Measurements from ENCODE around the gene HPS6. TPM values are rescaled to one million over a fixed set of nuclear protein-coding genes. Genes with fewer than 3 reads are reported as not detected.
A peak's percentile ranks its signal among the peaks of the same experiment; 100 is the strongest.

The HPS6 gene
- total RNA-seq (2021) (18.7 to 20.6 TPM (median 20.6 TPM) in 3 replicates), Bru-seq, nascent RNA (percentile 72 among the genes with signal in this experiment)
- long read RNA-seq, experiment 1, transcript HPS6-201 (1 exons, 2,649 nt) = major isoform, 49 of 49 reads
- long read RNA-seq, experiment 1, partial matches to known transcripts = 0 of 49 reads
- long read RNA-seq, experiment 1, other reads (novel, unspliced or antisense) = 0 of 49 reads
- long read RNA-seq, experiment 2, transcript HPS6-201 (1 exons, 2,649 nt) = major isoform, 35 of 35 reads
- long read RNA-seq, experiment 2, partial matches to known transcripts = 0 of 35 reads
- long read RNA-seq, experiment 2, other reads (novel, unspliced or antisense) = 0 of 35 reads
- long read RNA-seq, experiment 3 = 0 reads

DNA sequence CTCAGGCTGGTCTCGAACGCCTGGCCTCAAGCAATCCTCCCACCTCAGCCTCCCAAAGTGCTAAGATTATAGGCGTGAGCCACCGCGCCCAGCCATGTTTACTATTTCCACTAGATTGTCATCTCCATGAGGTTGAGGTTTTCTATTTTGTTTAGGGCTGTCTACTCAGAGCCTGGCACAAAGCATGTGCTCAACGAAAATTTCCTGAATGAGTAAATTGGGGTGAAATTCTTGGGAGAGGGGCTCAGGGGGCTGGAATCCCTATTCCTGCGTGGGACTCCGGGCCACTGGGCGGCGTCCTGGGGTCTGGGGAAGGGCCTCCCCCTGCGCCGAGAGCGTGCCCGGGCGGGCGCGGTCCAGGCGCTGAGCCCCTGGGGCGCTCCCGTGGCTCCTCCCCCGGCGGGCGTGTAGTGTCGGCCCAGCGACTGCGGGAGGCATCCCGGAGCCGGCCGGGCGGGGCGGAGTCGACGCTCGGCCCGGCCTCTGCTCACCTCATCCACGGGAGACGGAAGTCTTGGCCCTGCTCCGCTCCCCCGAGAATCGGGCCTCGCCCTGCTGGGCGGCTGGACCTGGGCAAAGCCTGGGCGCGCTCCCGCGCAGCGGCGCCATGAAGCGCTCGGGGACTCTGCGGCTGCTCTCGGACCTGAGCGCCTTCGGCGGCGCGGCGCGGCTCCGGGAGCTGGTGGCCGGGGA is at the start of gene HPS6:
Gene HPS6, plus strand, starts transcription at position 482 of the 693 bp plus-strand sequence. Its CDS starts 126 bp downstream, at position 608.
- ATAC-seq = peak; percentile 83
- Mint-ChIP-seq H3K27me3 (ENCODE audit: low read depth) (peaks cover 22% of the 10 kb centered on the region), H3K4me1 (peaks cover 15% of the 10 kb centered on the region), H3K9me3 (no peaks in the 10 kb centered on the region), H3K27ac (peak within 1 kb of the TSS; percentile 67), H3K36me3 (no peaks in the 10 kb centered on the region), H3K4me3 (peak within 1 kb of the TSS; percentile 81)
- DNase-seq (ENCODE audit: low spot score) = peak; percentile 74
- CTCF ChIA-PET = interaction anchor here (0.6 to 9.0 kb wide), 5 partner anchors 9 to 1800 kb away, joined by 3 to 134 read pairs (median 4); partner anchors contain the start of gene ARMH3
- POLR2A ChIA-PET = interaction anchor here (0.8 to 1.4 kb wide), 2 partner anchors 9 to 277 kb away, joined by 5 to 6 read pairs; partner anchors contain the start of gene ARMH3
- TF ChIP-seq, protein P1, sequence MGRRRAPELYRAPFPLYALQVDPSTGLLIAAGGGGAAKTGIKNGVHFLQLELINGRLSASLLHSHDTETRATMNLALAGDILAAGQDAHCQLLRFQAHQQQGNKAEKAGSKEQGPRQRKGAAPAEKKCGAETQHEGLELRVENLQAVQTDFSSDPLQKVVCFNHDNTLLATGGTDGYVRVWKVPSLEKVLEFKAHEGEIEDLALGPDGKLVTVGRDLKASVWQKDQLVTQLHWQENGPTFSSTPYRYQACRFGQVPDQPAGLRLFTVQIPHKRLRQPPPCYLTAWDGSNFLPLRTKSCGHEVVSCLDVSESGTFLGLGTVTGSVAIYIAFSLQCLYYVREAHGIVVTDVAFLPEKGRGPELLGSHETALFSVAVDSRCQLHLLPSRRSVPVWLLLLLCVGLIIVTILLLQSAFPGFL (CRISPR knock-in tag; IDR thresholded peaks at IDR 0.05; ENCODE audit: borderline replicate concordance) = peak; percentile 62; the same call in 1 of the 2 replicates
- TF ChIP-seq, protein P2, sequence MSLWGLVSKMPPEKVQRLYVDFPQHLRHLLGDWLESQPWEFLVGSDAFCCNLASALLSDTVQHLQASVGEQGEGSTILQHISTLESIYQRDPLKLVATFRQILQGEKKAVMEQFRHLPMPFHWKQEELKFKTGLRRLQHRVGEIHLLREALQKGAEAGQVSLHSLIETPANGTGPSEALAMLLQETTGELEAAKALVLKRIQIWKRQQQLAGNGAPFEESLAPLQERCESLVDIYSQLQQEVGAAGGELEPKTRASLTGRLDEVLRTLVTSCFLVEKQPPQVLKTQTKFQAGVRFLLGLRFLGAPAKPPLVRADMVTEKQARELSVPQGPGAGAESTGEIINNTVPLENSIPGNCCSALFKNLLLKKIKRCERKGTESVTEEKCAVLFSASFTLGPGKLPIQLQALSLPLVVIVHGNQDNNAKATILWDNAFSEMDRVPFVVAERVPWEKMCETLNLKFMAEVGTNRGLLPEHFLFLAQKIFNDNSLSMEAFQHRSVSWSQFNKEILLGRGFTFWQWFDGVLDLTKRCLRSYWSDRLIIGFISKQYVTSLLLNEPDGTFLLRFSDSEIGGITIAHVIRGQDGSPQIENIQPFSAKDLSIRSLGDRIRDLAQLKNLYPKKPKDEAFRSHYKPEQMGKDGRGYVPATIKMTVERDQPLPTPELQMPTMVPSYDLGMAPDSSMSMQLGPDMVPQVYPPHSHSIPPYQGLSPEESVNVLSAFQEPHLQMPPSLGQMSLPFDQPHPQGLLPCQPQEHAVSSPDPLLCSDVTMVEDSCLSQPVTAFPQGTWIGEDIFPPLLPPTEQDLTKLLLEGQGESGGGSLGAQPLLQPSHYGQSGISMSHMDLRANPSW (CRISPR knock-in tag; conservative IDR thresholded peaks at IDR 0.05; ENCODE audit: low read depth) = no peak
- no peak for TF ChIP-seq CREB1 (CRISPR knock-in tag; IDR thresholded peaks at IDR 0.05)
- TF ChIP-seq ZNF416 (CRISPR knock-in tag; IDR thresholded peaks at IDR 0.05) = no peak
- TF ChIP-seq ZNF232 (CRISPR knock-in tag; IDR thresholded peaks at IDR 0.05) = no peak
- TF ChIP-seq, protein P3, sequence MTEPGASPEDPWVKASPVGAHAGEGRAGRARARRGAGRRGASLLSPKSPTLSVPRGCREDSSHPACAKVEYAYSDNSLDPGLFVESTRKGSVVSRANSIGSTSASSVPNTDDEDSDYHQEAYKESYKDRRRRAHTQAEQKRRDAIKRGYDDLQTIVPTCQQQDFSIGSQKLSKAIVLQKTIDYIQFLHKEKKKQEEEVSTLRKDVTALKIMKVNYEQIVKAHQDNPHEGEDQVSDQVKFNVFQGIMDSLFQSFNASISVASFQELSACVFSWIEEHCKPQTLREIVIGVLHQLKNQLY (CRISPR knock-in tag; IDR thresholded peaks at IDR 0.05) = no peak
- TF ChIP-seq, protein P4, sequence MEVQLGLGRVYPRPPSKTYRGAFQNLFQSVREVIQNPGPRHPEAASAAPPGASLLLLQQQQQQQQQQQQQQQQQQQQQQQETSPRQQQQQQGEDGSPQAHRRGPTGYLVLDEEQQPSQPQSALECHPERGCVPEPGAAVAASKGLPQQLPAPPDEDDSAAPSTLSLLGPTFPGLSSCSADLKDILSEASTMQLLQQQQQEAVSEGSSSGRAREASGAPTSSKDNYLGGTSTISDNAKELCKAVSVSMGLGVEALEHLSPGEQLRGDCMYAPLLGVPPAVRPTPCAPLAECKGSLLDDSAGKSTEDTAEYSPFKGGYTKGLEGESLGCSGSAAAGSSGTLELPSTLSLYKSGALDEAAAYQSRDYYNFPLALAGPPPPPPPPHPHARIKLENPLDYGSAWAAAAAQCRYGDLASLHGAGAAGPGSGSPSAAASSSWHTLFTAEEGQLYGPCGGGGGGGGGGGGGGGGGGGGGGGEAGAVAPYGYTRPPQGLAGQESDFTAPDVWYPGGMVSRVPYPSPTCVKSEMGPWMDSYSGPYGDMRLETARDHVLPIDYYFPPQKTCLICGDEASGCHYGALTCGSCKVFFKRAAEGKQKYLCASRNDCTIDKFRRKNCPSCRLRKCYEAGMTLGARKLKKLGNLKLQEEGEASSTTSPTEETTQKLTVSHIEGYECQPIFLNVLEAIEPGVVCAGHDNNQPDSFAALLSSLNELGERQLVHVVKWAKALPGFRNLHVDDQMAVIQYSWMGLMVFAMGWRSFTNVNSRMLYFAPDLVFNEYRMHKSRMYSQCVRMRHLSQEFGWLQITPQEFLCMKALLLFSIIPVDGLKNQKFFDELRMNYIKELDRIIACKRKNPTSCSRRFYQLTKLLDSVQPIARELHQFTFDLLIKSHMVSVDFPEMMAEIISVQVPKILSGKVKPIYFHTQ (CRISPR knock-in tag; IDR thresholded peaks at IDR 0.05) = no peak
- TF ChIP-seq ETV6 (CRISPR knock-in tag; IDR thresholded peaks at IDR 0.05) = peak; percentile 69
- no peak for TF ChIP-seq ZNF317 (CRISPR knock-in tag; IDR thresholded peaks at IDR 0.05; ENCODE audit: borderline replicate concordance, low read depth)
- no peak for TF ChIP-seq NR2C2 (CRISPR knock-in tag; IDR thresholded peaks at IDR 0.05)
- TF ChIP-seq RELA (CRISPR knock-in tag; IDR thresholded peaks at IDR 0.05; ENCODE audit: borderline replicate concordance) = no peak
- TF ChIP-seq EMX1 (CRISPR knock-in tag; IDR thresholded peaks at IDR 0.05) = no peak
- TF ChIP-seq NFE2L1 (CRISPR knock-in tag; IDR thresholded peaks at IDR 0.05) = no peak
- no peak for TF ChIP-seq GRHL2 (CRISPR knock-in tag; IDR thresholded peaks at IDR 0.05; ENCODE audit: insufficient replicate concordance, severe bottlenecking)
- TF ChIP-seq, protein P5, sequence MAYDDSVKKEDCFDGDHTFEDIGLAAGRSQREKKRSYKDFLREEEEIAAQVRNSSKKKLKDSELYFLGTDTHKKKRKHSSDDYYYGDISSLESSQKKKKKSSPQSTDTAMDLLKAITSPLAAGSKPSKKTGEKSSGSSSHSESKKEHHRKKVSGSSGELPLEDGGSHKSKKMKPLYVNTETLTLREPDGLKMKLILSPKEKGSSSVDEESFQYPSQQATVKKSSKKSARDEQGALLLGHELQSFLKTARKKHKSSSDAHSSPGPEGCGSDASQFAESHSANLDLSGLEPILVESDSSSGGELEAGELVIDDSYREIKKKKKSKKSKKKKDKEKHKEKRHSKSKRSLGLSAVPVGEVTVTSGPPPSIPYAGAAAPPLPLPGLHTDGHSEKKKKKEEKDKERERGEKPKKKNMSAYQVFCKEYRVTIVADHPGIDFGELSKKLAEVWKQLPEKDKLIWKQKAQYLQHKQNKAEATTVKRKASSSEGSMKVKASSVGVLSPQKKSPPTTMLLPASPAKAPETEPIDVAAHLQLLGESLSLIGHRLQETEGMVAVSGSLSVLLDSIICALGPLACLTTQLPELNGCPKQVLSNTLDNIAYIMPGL (CRISPR knock-in tag; IDR thresholded peaks at IDR 0.05) = peak; percentile 89
- no peak for TF ChIP-seq OVOL2 (CRISPR knock-in tag; IDR thresholded peaks at IDR 0.05; ENCODE audit: borderline replicate concordance)
- no peak for TF ChIP-seq TEAD4 (CRISPR knock-in tag; IDR thresholded peaks at IDR 0.05)
- TF ChIP-seq, protein P6, sequence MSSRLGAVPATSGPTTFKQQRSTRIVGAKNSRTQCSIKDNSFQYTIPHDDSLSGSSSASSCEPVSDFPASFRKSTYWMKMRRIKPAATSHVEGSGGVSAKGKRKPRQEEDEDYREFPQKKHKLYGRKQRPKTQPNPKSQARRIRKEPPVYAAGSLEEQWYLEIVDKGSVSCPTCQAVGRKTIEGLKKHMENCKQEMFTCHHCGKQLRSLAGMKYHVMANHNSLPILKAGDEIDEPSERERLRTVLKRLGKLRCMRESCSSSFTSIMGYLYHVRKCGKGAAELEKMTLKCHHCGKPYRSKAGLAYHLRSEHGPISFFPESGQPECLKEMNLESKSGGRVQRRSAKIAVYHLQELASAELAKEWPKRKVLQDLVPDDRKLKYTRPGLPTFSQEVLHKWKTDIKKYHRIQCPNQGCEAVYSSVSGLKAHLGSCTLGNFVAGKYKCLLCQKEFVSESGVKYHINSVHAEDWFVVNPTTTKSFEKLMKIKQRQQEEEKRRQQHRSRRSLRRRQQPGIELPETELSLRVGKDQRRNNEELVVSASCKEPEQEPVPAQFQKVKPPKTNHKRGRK (CRISPR knock-in tag; IDR thresholded peaks at IDR 0.05; ENCODE audit: borderline replicate concordance) = no peak
- TF ChIP-seq, protein P7, sequence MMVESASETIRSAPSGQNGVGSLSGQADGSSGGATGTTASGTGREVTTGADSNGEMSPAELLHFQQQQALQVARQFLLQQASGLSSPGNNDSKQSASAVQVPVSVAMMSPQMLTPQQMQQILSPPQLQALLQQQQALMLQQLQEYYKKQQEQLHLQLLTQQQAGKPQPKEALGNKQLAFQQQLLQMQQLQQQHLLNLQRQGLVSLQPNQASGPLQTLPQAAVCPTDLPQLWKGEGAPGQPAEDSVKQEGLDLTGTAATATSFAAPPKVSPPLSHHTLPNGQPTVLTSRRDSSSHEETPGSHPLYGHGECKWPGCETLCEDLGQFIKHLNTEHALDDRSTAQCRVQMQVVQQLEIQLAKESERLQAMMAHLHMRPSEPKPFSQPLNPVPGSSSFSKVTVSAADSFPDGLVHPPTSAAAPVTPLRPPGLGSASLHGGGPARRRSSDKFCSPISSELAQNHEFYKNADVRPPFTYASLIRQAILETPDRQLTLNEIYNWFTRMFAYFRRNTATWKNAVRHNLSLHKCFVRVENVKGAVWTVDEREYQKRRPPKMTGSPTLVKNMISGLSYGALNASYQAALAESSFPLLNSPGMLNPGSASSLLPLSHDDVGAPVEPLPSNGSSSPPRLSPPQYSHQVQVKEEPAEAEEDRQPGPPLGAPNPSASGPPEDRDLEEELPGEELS (CRISPR knock-in tag; IDR thresholded peaks at IDR 0.05) = peak; percentile 16; the same call in 1 of the 2 replicates
- TF ChIP-seq KAT7 (CRISPR knock-in tag; IDR thresholded peaks at IDR 0.05; ENCODE audit: borderline replicate concordance) = 0 out of 2 replicates have a peak, but pooled peaks have one; percentile 67
- peak; percentile 62; the same call in 1 of the 2 replicates for TF ChIP-seq GTF2I (CRISPR knock-in tag; conservative IDR thresholded peaks at IDR 0.05)
- TF ChIP-seq FOXJ3 (CRISPR knock-in tag; IDR thresholded peaks at IDR 0.05; ENCODE audit: borderline replicate concordance) = no peak

Data from WTC11 (cell line).